ENCODE results near the gene RAB11FIP4.
A peak's percentile ranks its signal among the peaks of the same experiment; 100 is the strongest.

RAB11FIP4 gene

DNA sequence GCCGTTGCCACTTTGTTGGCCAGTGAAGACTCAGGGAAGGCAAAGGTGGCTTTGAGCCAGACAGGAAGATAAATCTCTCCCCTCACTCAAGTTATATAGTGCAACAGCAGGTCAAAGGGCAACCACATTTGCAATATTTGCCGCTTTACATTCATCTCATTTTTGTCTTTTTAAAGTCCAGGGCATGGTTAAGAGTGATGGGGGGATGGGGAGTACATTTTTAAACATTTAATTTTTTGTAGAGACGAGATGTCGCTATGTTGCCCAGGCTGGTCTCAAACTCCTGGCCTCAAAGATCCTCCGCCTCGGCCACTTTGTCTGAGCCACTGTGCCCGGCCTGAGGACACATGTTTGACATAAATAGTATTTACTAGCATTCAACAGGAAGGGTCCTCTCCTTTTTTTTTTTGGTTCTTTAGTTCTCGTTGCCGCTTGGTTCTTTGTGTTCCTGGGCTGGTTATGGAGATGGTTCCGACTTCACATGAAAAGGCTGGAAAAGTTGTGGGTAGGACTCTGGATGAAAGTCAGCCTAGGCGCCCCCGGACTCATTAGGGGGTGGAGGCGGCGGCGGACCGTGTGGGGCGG, 95.7 kb downstream of the RAB11FIP4 start:
- DNase-seq (ENCODE audit: low spot score) = no peak

DNA sequence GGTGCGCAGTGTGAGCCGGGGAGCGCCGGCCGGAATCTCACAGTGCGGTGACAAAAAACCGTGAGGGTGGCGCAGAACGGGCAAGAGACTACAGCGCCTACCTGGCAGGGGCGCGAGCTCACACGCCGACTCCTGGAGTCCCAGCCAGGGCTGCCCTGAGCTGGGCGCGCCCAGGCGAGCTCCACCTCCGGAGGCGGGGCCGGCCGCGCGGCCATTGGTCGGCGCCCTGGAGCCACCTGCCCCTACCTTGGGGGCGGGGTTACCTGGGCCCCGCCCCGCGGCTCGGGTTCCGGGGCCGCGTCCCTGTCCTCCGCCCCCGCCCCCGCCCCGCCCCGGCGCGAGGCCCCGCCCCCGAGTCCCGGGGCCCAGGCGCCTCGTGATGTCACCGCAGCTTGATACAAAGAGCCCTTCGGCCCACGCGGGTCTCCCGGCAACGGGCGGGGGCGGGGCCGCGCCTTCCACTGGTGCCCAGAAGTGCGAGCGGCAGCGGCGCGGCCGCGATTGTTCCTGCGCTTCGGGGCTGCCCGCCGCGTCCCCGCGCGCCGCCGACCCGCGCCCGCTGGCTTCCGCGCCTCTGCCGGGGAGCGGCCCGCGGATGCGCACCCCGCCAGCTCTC, 96.3 kb downstream of the RAB11FIP4 start:
- peak; percentile 97 for DNase-seq (ENCODE audit: low spot score)

DNA sequence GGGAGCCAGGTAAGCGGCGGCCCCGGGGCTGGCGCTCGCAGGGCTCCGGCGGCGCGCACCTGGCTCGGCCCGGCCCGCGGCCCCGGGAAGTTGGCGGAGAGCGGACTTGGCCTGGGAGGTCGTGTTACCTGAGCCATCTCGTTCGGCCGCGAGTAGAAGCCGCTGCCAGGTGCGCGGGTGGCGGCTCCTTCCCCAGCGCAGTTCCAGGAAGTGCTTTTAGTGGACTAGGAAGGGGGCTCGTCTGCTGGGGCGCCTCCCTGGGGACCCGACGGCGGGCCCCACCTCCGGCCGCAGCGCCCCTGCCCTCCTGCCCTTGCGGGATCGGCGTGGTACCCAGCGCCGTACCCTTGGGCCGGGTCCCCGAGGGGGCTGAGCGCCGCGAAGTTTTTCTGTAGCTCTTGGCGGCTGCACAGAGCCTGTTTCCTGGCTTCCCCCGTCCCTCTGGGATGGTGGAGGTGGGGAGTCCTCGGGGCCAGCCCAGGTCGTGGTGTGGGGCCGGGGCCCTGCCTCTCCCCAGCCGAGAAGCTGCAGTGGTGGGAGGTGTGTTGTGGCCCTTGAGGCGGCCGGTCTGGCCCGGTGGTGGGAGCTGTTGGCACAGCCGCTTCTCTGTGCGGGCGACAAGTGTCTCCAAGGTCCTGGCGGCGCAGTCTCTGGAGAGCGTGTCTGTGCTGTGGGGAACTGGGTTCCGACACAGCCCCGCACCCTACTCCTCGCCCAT, 96.9 kb downstream of the RAB11FIP4 start:
- no peak for DNase-seq (ENCODE audit: low spot score)

DNA sequence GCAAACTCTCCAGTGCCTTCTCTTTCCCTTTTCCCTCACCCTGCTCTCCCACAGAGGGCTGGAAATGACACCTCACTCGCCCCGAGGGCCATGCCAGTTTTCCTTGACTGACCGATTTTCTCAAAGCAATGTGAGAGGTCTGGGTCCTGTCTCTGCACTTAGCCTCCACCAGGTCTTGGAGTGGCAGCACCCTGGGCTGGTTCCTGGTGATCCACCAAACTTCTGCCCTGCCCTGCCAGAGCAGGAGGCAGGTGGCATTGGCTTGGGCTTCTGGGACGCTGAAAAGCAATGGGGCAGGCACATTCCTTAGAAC, 97.5 kb downstream of the RAB11FIP4 start:
- no peak for DNase-seq (ENCODE audit: low spot score)

DNA sequence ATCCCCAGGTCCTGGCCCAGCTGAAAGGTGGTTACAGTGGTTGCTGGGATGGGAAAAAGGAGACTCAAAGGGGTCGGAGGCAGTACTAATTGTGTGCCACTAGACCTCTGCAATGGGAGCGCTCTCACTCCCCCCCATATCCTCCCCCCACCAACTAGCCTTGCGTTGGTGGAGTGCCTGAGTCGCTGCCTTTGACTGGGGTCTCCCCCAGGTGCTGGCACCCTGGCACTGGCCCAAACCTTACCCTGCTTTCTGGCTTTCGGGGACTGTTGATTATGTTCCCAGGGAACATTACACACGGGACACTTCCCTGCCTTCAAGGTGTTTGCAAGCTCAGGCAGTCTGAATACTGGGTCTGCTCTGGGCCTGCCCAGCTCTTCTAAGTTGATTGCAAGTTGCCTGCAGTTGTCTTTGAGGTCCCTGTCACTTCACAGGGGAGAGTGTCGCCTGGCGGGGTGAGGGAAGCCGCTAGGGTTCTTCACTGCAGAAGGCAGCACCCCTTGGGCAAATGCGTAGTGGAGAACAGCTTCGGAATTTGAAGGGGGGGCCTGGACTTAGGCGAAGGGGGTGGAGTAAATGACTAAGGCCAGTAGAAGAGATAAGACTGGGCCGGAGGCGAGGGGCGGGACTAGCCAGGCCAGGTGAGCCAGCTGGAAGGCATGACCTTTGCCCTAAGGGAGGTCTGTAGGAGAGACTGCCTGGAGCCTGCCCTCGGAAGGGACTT, 98.0 kb downstream of the RAB11FIP4 start:
- no peak for DNase-seq (ENCODE audit: low spot score)

DNA sequence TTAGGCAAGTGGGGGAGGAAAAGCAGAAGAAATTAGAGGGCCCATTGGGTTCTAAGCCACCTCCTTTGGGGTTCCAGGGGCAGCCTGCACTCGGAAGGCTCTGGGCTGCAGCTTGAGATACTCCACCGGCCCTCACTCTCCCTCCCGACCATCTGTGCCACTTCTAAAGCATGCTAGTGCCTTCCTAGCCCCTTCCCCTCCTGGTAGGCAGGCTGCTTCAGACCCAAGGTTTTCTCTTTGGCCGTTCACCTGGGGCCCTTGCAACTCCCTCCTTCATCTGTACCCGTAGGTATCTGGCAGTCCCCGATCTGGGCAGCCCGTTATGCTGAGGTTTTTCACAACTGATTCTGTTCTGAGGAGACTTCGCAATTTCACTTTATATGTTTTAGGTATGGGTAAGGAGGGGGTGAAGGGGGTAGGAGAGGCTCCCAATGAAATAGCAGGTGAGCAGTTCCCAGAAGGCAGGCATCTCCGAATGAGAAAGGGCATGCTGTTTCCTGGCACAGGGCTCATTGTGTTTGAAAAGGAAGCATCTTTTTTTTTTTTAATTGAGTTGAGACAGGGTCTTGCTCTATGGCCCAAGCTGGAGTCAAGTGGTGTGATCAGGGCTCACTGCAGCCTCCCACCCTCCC, 98.7 kb downstream of the RAB11FIP4 start:
- no peak for DNase-seq (ENCODE audit: low spot score)

DNA sequence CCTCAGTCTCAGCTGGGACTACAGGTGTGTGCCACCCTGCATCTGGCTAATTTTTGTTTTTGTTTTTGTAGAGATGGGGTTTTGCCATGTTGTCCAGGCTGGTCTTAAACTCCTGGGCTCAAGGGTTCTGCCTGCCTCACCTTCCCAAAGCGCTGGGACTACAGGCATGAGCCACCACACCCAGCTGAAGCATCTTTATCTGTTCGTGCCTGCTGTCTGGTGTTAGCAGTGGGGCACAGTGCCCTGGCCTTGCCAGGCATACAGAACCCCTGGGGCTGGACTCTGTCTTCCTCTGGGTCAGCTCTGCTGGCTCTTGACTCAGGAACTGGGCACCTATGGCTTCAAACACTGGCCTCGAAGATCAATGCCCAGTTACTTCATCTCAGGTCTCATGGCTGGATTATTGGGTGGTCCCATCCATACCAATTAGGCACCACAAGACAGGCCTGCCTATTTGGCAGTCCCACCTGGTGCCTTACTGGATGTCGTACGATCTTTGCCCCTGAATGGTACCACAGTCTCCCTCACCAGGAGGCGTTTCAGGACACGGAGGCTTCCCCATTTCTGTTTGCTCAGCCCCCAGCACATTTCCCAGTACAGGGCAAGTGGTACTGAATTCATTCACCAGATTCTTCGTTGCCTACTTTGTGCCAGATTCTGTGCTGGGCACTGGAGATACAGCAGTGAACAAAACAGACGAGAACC, 99.3 kb downstream of the RAB11FIP4 start:
- no peak for DNase-seq (ENCODE audit: low spot score)

DNA sequence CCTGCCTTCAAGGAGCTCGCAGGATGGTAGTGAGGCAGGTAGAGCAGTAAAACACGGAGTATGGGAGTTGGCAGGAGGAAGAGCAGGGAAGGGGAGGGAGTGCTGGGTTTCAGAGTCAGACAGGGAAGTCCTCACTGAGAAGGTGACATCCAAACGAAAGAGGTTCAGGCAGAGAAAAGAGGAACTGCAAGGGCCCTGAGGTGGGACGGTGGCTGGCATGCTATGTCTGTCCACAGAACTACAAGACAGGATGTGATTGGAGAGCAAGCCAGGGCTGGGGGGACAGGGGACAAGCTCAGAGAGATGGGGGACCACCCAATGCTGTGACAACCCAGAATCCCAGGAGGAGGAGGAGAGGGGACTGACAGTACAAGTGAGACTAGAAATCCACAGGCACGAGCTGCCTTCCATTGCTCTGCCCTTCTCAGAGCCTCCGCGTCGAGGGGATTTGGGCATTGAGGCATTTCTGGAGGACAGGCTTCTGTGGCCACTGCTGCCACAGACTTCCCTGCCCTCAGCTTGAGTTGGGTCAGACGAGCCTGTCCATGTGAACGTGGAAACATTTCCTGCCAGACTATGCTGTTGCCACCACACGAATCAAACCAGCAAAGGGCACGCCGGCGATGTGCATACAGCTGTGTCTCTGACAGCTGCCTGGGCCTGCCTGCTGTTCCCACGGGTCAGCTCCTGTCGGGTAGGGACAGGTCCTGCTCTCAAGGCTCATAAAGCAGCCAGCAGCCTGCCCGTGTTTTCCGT, 100.1 kb downstream of the RAB11FIP4 start:
- no peak for DNase-seq (ENCODE audit: low spot score)

DNA sequence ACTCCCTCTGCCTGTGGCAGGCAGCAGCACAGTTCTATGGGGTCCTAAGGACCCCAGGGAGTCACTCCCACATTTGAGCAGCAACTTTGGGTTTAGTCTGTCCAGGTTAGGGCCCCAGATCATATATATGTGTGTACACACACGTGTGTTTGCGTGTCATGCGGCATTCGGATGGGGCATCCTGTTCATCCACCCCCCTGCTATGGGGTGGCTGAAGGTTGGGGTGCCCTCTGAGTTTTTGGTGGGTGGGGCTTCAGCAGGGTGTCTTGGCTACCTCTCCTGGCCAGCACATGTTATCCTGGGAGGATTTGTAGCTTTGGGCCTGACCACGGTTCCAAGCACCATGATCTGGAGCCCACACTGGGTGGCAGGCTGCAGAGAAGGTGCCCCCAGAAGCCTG, 100.7 kb downstream of the RAB11FIP4 start:
- no peak for DNase-seq (ENCODE audit: low spot score)

DNA sequence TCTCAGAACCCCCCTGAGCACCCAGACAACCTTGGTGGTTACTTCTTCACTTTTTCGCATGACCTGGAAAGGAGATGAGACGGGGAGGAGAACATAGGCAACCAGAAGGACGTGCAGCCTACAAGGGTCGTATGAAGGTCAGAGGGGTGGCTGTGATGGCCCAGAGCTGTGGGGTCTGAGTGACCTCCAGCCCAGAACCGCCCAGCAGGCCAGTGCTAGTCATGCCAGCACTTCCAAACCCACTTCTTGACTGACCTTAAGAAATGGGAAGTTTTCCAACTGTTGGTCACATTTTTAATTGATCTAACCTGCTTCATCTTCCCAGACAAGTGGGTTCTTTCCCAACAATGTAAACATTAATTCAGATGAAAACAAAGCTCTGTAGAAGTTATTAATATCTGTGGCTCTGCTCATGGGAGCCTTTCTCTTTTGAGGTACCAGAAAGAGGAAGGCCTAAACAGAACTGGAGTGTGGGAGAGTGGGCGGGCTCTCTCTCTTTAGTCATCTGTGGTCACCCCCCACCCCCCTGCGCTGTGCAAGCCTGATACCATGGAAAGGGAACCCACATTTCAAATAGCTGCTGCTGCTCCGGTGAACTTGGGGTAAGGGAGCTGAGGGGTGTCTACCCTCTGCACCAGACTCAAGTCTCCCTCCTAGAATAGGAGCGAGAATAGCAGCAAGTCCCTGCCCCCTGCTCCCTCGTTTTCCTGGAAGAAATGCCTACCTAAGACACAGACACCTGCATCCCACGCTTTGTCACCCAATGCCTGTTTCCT, 101.6 kb downstream of the RAB11FIP4 start:
- peak; percentile 58 for DNase-seq (ENCODE audit: low spot score)

DNA sequence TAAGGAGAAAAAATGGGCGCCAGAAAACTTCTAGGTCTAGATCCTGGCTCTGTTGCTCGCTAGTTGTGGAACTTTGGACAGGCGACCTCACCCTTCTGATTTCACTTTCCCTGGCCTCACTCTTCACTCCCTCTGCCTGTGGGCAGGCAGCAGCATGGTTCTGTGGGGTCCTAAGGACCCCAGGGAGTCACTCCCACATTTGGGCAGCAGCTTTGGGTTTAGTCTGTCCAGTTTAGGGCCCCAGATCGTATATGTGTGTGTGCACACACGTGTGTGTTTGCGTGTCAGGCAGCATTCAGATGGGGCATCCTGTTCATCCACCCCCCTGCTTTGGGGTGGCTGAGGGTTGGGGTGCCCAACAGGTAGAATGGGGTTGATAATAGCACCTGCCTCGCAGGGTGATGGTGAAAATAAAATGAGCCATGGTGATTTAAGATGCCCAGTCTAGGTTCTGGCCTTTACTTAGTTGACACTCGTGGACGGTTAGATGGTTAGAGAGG, 102.2 kb downstream of the RAB11FIP4 start:
- no peak for DNase-seq (ENCODE audit: low spot score)

DNA sequence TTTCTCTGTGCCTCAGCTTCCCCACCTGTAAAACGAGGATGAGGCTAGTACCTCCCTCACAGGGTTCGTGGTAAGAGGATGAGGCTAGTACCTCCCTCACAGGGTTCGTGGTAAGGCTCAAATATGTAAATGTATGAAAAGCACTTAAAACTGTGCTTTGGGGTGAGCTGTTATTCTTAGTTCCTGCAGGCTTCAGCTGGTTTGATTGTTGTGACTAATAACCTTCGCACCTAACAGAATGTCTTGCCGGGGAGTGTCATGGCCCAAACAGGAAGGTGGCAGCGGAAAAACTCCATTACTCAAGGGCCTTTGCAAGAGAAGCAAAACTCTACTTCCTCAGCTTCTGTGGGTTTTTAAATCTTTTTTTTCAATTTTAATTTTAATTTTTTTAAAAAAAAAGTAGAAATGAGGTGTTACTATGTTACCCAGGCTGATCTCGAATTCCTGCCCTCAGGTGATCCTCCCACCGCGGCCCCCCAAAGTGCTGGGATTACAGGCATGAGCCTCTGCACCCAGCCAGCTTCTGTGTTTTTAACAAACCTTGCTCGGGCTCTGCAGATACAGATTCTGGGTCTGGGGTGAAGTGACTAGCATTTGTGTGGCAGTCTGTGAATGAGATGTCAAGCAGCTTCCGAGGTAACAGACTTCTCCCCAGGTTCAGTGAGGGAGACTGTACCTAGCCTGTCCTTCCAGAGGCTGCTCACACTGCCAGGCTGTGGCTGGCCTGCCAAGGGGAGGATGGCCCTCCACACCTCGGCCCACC, 103.0 kb downstream of the RAB11FIP4 start:
- DNase-seq (ENCODE audit: low spot score) = peak; percentile 84

DNA sequence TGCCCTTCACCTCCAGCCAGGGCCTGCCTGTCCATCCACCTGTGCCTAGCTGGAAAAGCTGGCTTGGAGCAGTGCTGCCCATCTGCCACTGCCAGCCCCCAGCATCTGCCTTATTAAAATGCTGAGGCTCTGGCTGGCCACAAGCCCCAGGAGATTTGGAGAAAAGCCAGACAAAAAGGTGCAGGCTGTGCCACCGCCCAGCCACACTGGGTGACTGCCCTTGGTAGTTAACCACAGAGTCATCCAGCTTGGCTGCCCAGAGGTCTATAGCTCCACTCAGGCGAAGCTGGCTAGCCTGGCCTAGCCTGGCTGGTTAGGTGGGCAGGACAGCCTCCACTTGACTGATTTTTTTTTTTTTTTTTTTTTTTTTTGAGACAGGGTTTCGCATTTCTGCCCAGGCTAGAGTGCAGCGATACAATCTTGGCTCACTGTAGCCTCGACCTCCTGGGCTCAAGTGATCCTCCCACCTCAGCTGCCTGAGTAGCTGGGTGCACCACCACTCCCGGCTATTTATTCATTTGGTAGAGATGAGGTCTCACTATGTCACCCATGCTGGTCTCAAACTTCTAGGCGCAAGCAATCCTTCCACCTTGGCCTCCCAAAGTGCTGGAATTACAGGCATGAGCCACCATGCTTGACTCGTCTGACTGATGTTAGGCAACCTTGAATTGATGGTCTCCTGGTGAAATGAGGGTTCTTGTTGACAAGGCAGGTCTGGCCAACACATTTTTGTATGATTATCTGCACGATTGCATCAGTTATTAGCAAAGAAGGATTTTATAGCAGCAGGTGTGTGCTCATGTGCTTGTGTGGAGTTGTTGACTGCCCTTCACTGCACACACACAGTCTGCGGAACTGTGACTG, 103.8 kb downstream of the RAB11FIP4 start:
- no peak for DNase-seq (ENCODE audit: low spot score)

DNA sequence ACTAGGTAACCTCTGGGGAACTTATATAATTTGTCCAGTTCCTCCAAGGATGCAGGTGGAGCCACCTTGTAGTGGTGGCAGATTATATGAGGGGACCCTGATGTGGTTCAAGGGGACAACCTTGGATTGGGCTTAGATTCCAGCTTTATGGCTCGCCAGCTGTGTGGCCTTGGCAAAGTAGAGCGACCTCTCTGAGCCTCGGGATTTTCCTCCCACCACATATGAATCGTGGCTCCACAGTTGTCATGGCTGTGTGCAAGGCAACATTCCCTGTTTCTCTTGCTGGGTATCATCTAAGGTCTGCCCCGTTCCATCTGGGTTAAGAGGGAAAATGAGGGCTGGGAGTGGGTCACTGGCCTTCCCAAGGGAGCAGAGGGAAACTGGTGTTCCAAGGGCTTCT, 104.6 kb downstream of the RAB11FIP4 start:
- no peak for DNase-seq (ENCODE audit: low spot score)

DNA sequence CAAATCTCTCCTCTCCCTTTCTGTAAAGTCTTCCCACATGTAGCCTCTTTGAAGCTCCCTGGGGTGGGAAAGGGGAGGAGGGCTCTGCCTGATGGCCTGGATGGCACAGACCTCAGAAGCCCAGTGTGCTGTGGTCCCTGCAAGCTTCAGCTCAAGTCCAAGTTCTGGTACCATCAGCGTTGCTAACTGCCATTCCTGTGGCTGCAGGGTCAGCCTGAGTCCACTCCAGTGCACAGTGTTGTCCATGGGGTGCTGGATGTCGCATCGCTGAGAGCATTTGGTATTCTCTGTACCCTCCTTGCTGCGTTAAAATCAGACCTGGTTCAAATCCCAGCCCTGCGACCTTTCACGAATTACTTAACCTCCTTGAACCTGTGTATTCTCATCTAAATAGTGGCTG, 105.1 kb downstream of the RAB11FIP4 start:
- DNase-seq (ENCODE audit: low spot score) = no peak

DNA sequence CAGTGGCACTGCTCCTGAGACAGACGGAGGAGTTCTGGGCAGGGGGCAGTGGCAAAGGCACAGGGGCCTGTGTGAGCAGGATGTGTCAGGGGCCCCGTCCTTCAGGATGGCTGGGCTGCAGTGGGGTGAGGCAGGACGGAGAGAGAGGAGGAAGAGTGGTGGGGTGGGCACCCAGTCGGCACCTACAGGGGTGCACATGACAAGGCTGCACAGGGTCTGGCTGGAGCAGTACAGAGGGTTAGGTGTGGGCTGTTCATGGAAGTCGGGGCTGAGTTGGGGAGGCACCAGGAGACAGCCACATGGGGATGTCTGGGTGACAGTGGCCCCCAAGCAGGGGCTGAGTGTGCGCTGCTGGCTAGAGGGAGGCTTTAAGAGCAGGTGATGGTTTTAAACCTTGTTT, 106.0 kb downstream of the RAB11FIP4 start:
- DNase-seq (ENCODE audit: low spot score) = no peak

DNA sequence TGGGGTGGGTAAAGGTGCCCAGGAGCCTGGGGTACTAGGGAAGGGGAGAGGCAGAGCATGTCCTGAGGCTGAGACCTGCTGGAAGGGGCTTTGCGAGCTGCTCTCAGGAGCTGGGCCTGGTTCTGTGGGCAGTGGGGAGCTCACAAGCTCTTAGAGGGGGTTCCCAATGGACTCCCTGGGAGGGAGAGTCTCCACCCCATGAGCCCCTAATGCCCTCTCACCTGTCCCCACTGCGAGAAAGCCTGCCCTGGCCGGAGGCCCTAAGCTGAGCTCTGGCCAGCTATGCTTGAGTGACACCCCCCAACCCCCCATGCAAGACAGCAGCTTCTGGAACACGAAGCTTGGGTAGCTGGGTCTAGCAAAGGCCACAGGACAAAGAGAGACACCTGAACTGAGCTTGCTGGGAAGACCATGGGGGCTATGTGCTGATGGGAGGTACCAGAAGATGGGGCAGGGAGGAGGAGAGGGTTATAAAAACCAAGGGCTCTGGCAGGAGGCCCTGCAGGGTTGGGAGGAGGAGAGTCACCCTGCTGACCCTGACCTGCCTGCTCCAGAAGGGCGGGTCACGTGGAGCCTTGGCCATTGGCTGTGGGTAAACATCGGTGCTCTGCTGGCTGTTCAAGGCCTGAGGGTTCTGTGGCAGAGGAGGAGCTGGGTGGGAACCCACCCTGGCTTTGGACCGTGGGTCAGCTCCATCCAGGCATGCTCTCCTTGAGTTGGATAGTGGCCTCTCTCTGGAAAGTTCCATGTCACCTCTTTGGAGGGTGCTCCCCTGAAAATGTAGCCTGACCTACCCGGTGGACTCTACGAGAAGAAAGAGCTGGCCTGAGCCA, 106.7 kb downstream of the RAB11FIP4 start:
- DNase-seq (ENCODE audit: low spot score) = no peak

All from CD4-positive, alpha-beta T cell treated with Interleukin-15 for 4 hours (primary cell).